H1 (cell line): ENCODE results near the gene CMC1. TPM values are rescaled to one million over a fixed set of nuclear protein-coding genes. Genes with fewer than 3 reads are reported as not detected.

Experiments
- CTCF ChIA-PET: fragments of 300-600 bp; sonication (Branson Sonifier 250); formaldehyde crosslinking; loops from one replicate; lab custom pipeline; 2021; ENCODE audit not compliant: partially characterized antibody; lab: Charles Lee
- POLR2A ChIA-PET: fragments of 300-600 bp; sonication (Branson Sonifier 250); formaldehyde crosslinking; loops from one replicate; lab custom pipeline; 2021; ENCODE audit warnings: inconsistent platforms; ENCODE audit not compliant: partially characterized antibody; lab: Charles Lee
- DNase-seq, 2 experiments: peaks; one replicate each; pipeline versions ENCODE4 v3.0.0 to v3.0.0-alpha.2; 2010 to 2022; ENCODE audit warnings: low spot score in 2 of 2, low read depth in 1 of 2, mixed read lengths in 1 of 2
- FAIRE-seq: peaks from 2 replicates; lab custom pipeline; 2011; peaks lifted over from hg19 to GRCh38; lab: Jason Lieb, UNC
- H2AFZ ChIP-seq: 2 replicates; pipeline ENCODE4 v1.8.1; 2012; ENCODE audit warnings: low read length, inconsistent platforms
- H2AK5ac ChIP-seq: 2 replicates; pipeline ENCODE4 v1.6.1; 2013; ENCODE audit warnings: low read depth, low read length
- H2BK120ac ChIP-seq: replicated peaks from 2 replicates; pipeline ENCODE3; 2013; ENCODE audit warnings: low read depth, low read length, inconsistent platforms
- H2BK12ac ChIP-seq: 2 replicates; pipeline ENCODE4 v1.6.1; 2013; ENCODE audit warnings: low read depth, low read length
- H2BK15ac ChIP-seq: 2 replicates; pipeline ENCODE4 v1.6.1; 2013; ENCODE audit warnings: low read length
- H2BK20ac ChIP-seq: 2 replicates; pipeline ENCODE4 v1.6.1; 2013; ENCODE audit warnings: low read length
- H2BK5ac ChIP-seq: 2 replicates; pipeline ENCODE4 v1.6.1; 2013; ENCODE audit warnings: low read depth, low read length
- H3K14ac ChIP-seq: 2 replicates; pipeline ENCODE4 v1.6.1; 2013; ENCODE audit warnings: inconsistent platforms; ENCODE audit not compliant: insufficient read length
- H3K18ac ChIP-seq: 2 replicates; pipeline ENCODE4 v1.6.1; 2013; ENCODE audit warnings: low read length; ENCODE audit errors: extremely low read depth
- H3K23ac ChIP-seq: 2 replicates; pipeline ENCODE4 v1.6.1; 2013; ENCODE audit warnings: inconsistent platforms; ENCODE audit not compliant: insufficient read length
- H3K23me2 ChIP-seq: 2 replicates; pipeline ENCODE4 v1.6.1; 2013; ENCODE audit warnings: low read depth, low read length
- H3K27ac ChIP-seq: 2 replicates; pipeline ENCODE4 v1.6.1; 2011; ENCODE audit warnings: low read depth, low read length, inconsistent platforms
- H3K27me3 ChIP-seq, 4 experiments: replicated peaks in 1 of 4; 1 replicate in 1 of 4; 2 replicates in 3 of 4; pipeline versions ENCODE4 v1.6.1 to v1.8.1; 2011 to 2013; ENCODE audit warnings: low read length in 3 of 4, mild to moderate bottlenecking in 3 of 4, inconsistent platforms in 2 of 4, mixed read lengths in 2 of 4, moderate library complexity in 1 of 4; ENCODE audit not compliant: control insufficient read depth in 3 of 4, insufficient read depth in 3 of 4; ENCODE audit errors: extremely low read depth in 1 of 4
- H3K36me3 ChIP-seq, 4 experiments: 2 replicates each; pipeline versions ENCODE4 v1.6.1 to v1.8.1; 2011 to 2013; ENCODE audit warnings: mild to moderate bottlenecking in 4 of 4, low read length in 3 of 4, moderate library complexity in 2 of 4, control low read depth in 1 of 4, inconsistent platforms in 1 of 4; ENCODE audit not compliant: insufficient read depth in 4 of 4, control insufficient read depth in 2 of 4
- H3K4ac ChIP-seq: replicated peaks from 2 replicates; pipeline ENCODE3; 2013; ENCODE audit warnings: low read length, low read depth, mixed read lengths, inconsistent platforms; ENCODE audit not compliant: insufficient read length
- H3K4me1 ChIP-seq, 4 experiments: replicated peaks in 1 of 4; 1 replicate in 1 of 4; 2 replicates in 3 of 4; pipeline versions ENCODE4 v1.6.1 to v1.8.1; 2011 to 2013; ENCODE audit warnings: low read length in 3 of 4, inconsistent platforms in 2 of 4, mixed read lengths in 1 of 4; ENCODE audit not compliant: insufficient read depth in 4 of 4, control insufficient read depth in 3 of 4
- H3K4me2 ChIP-seq, 2 experiments: 2 replicates each; pipeline versions ENCODE4 v1.6.1 to v1.8.1; 2011 to 2013; ENCODE audit warnings: low read depth in 2 of 2, low read length in 2 of 2, control low read depth in 1 of 2, inconsistent platforms in 1 of 2, mild to moderate bottlenecking in 1 of 2; ENCODE audit not compliant: insufficient read depth in 1 of 2
- H3K4me3 ChIP-seq, 4 experiments: fragments of 200-600, 300-600 bp in 1 of 4; sonication (generic), shearing (Covaris generic), sonication (Bioruptor Twin) in 1 of 4; 2 replicates each; pipeline versions ENCODE4 v1.5.1 to v1.8.1; 2011 to 2016; ENCODE audit warnings: low read length in 4 of 4, low read depth in 3 of 4, control low read depth in 2 of 4, inconsistent platforms in 2 of 4, mild to moderate bottlenecking in 2 of 4, mixed read lengths in 1 of 4, moderate library complexity in 1 of 4; ENCODE audit not compliant: insufficient read depth in 2 of 4; ENCODE audit errors: extremely low read depth in 1 of 4
- H3K56ac ChIP-seq: replicated peaks from 2 replicates; pipeline ENCODE3; 2013; ENCODE audit warnings: low read depth, mild to moderate bottlenecking, mixed read lengths, low read length, inconsistent platforms; ENCODE audit not compliant: insufficient read length
- H3K79me1 ChIP-seq: 2 replicates; pipeline ENCODE4 v1.6.1; 2013; ENCODE audit warnings: low read depth, low read length, control low read depth
- H3K79me2 ChIP-seq, 2 experiments: 2 replicates each; pipeline versions ENCODE4 v1.6.1 to v1.8.1; 2012 to 2013; ENCODE audit warnings: low read length in 2 of 2, mild to moderate bottlenecking in 2 of 2, inconsistent platforms in 1 of 2; ENCODE audit not compliant: insufficient read depth in 2 of 2, control insufficient read depth in 1 of 2
- H3K9ac ChIP-seq, 4 experiments: replicated peaks in 1 of 4; 1 replicate in 1 of 4; 2 replicates in 3 of 4; pipeline versions ENCODE4 v1.6.1 to v1.8.1; 2011 to 2013; ENCODE audit warnings: low read depth in 3 of 4, low read length in 3 of 4, control low read depth in 2 of 4, mild to moderate bottlenecking in 2 of 4, moderate library complexity in 2 of 4, inconsistent platforms in 1 of 4; ENCODE audit errors: extremely low read depth in 1 of 4
- H3K9me3 ChIP-seq, 2 experiments: 2 replicates each; pipeline versions ENCODE4 v1.6.1 to v1.8.1; 2012 to 2013; ENCODE audit warnings: mild to moderate bottlenecking in 2 of 2, moderate library complexity in 2 of 2, control low read depth in 1 of 2, inconsistent platforms in 1 of 2, low read depth in 1 of 2, low read length in 1 of 2, mixed read lengths in 1 of 2; ENCODE audit not compliant: insufficient read depth in 2 of 2
- H4K20me1 ChIP-seq, 2 experiments: replicated peaks in 1 of 2; 2 replicates each; pipeline versions ENCODE3 to v1.8.1; 2011 to 2013; ENCODE audit warnings: inconsistent platforms in 2 of 2, low read length in 2 of 2, mild to moderate bottlenecking in 1 of 2; ENCODE audit not compliant: insufficient read depth in 2 of 2, control insufficient read depth in 1 of 2
- H4K5ac ChIP-seq: 2 replicates; pipeline ENCODE4 v1.6.1; 2013; ENCODE audit warnings: low read length, low read depth, mixed read lengths, inconsistent platforms; ENCODE audit not compliant: insufficient read length
- H4K8ac ChIP-seq: 2 replicates; pipeline ENCODE4 v1.8.0; 2013; ENCODE audit warnings: mild to moderate bottlenecking, moderate library complexity, low read length, inconsistent platforms; ENCODE audit not compliant: insufficient read depth; ENCODE audit errors: extremely low read depth
- H4K91ac ChIP-seq: replicated peaks from 2 replicates; pipeline ENCODE3; 2013; ENCODE audit warnings: low read length, mixed read lengths, inconsistent platforms; ENCODE audit not compliant: insufficient read length
- BCL11A ChIP-seq, 2 experiments: IDR thresholded peaks; one replicate each; pipeline ENCODE4 v1.6.1; 2011; ENCODE audit warnings: low read depth in 2 of 2, low read length in 2 of 2, mild to moderate bottlenecking in 2 of 2
- CEBPB ChIP-seq: IDR thresholded peaks from 2 replicates; pipeline ENCODE4 v1.6.1; 2012; ENCODE audit warnings: low read depth, low read length
- EZH2 ChIP-seq: fragments of 200-600 bp; sonication (generic); IDR thresholded peaks from 2 replicates; pipeline ENCODE4 v1.7.1; 2012; ENCODE audit warnings: low read depth, mild to moderate bottlenecking, moderate library complexity, low read length, inconsistent platforms; ENCODE audit not compliant: severe bottlenecking
- WGBS, 2 experiments: shearing (Covaris generic) in 1 of 2; methylation state at CpG; one replicate each; pipeline versions ENCODE4 v1.1.6 to v1.1.7; 2013 to 2015; ENCODE audit warnings: low lambda C conversion rate in 2 of 2, mixed read lengths in 2 of 2, inconsistent platforms in 1 of 2, low coverage in 1 of 2, missing lambda C conversion rate in 1 of 2; ENCODE audit not compliant: insufficient replicate concordance in 2 of 2, insufficient coverage in 1 of 2, insufficient read length in 1 of 2; ENCODE audit errors: extremely low coverage in 1 of 2, missing lambda C conversion rate in 1 of 2; 5-methylcytosine and 5-hydroxymethylcytosine counted together
- polyA plus RNA-seq, 7 experiments: library from polyadenylated mRNA; depleted of rRNA in 3 of 7; stranded (reverse) in 5 of 7; unstranded in 2 of 7; fragments of >200 nt in 5 of 7; fragments of 200-250 nt in 2 of 7; gene quantifications; 1 replicate in 5 of 7; 2 replicates in 1 of 7; 4 replicates in 1 of 7; pipeline versions ENCODE4 v1.2.1 to v1.2.3, GENCODE V29; 2011 to 2013; ENCODE audit warnings: missing spikeins in 2 of 7, mixed read lengths in 2 of 7
- total RNA-seq: library from RNA; stranded (reverse); fragmentation: NEBNext Ultra II Directional; extraction: Animal tissue kit (Norgen Biotek cat#: 25700); gene quantifications from 2 replicates; pipeline ENCODE4 v1.2.1, GENCODE V29; 2021

CMC1 gene
- total and polyA plus RNA-seq, 2 of the 8 experiments (the other 6 are each of a cell fraction or from before 2014, with no cell fraction given) = 11.4 to 19.4 TPM

- no peak for FAIRE-seq
- no peak overlapping the region for H2AFZ ChIP-seq
Observed at GRCh38 chr3:28308196-28308595, 66.8 kb downstream of the CMC1 start.

More at GRCh38 chr3:28308196-28308595, 66.8 kb downstream of the CMC1 start:
- CTCF ChIA-PET = interaction anchor here (0.8 to 1.4 kb wide), 3 partner anchors 9 to 22 kb away, joined by 3 to 5 read pairs (median 3); no protein-coding TSS in a partner anchor
- Histone ChIP-seq H3K4me3 (no peak overlapping the region), H4K8ac (no peak overlapping the region)
- TF ChIP-seq BCL11A (IDR thresholded peaks at IDR 0.05; ENCODE audit: low read depth in 2 of 2, low read length in 2 of 2) (no peak), CEBPB (0 out of 2 replicates have a peak, but pooled peaks have one; percentile 33), EZH2 (no peak)
- TF ChIP-seq, all 59 proteins: peak for 1
- H3K56ac ChIP-seq = no peak overlapping the region
- H4K20me1 ChIP-seq = no peaks in the 10 kb centered on the region
- no peak overlapping the region for H3K4ac ChIP-seq
- H4K5ac ChIP-seq = no peak overlapping the region
- POLR2A ChIA-PET = no interaction called here
- H3K27ac ChIP-seq = no peak overlapping the region
- no peaks in the 10 kb centered on the region for H3K27me3 ChIP-seq
- no peaks in the 10 kb centered on the region for H3K9me3 ChIP-seq
- WGBS, 2 experiments = 92% methylated on average over 3 of the region's 3 CpGs; no CpG with 5 or more reads in 1 of the 2 experiments
- no peak overlapping the region for H2BK120ac ChIP-seq
- H2BK5ac ChIP-seq = no peak overlapping the region
- H3K14ac ChIP-seq = no peak overlapping the region
- DNase-seq = no peak
- H3K79me1 ChIP-seq = no peaks in the 10 kb centered on the region
- peaks cover 5% of the 10 kb centered on the region; the same call in 1 of the 2 replicates for H3K23me2 ChIP-seq
- H2AK5ac ChIP-seq = no peak overlapping the region
- H2BK20ac ChIP-seq = no peak overlapping the region
- peaks cover 0 to 4% of the 10 kb centered on the region in 2 experiments; a peak in 2 of 4 replicates for H3K79me2 ChIP-seq
- H2BK12ac ChIP-seq = no peak overlapping the region
- H2BK15ac ChIP-seq = no peak overlapping the region
- H3K4me2 ChIP-seq = no peak overlapping the region
- no peaks in the 10 kb centered on the region for H3K36me3 ChIP-seq
- no peak overlapping the region for H4K91ac ChIP-seq
- no peak overlapping the region for H3K23ac ChIP-seq
- no peak overlapping the region for H3K18ac ChIP-seq
- no peak overlapping the region for H3K9ac ChIP-seq
- H3K4me1 ChIP-seq = no peaks in the 10 kb centered on the region
